ENCODE measurements around the gene DGKE. TPM values are rescaled to one million over a fixed set of nuclear protein-coding genes. Genes with fewer than 3 reads are reported as not detected.
A peak's percentile ranks its signal among the peaks of the same experiment; 100 is the strongest.

Gene DGKE
- total and polyA plus RNA-seq, 2 donors, result 2.9 to 20.4 TPM

GRCh38 chr17:56912105-56912999 lies 78.4 kb downstream of the DGKE start:
- Histone ChIP-seq H3K27ac (ENCODE audit: low read depth) (no peak overlapping the region), H3K4me3 (ENCODE audit: low read depth, low read length) (peak overlapping the region; percentile 58), H3K36me3 (ENCODE audit: insufficient read depth) (no peaks in the 10 kb centered on the region), H3K4me1 (ENCODE audit: insufficient read depth) (no peaks in the 10 kb centered on the region)
- no peak for DNase-seq (ENCODE audit: extremely low spot score)
- WGBS, result 67% methylated on average over 21 of the region's 21 CpGs

GRCh38 chr17:56913000-56913311 lies 79.0 kb downstream of the DGKE start:
- 55% methylated on average over 7 of the region's 7 CpGs for WGBS

GRCh38 chr17:56913353-56913866 lies 79.5 kb downstream of the DGKE start:
- DNase-seq (ENCODE audit: extremely low spot score), result no peak
- WGBS, result 2% methylated on average over 44 of the region's 44 CpGs
- Histone ChIP-seq H3K27ac (ENCODE audit: low read depth) (peak overlapping the region; percentile 95), H3K36me3 (ENCODE audit: insufficient read depth) (no peaks in the 10 kb centered on the region), H3K4me1 (ENCODE audit: insufficient read depth) (no peaks in the 10 kb centered on the region), H3K4me3 (ENCODE audit: low read depth, low read length) (peak overlapping the region; percentile 58)

More at GRCh38 chr17:56913000-56913311, 79.0 kb downstream of the DGKE start:
- no peak for DNase-seq (ENCODE audit: extremely low spot score)
- no peaks in the 10 kb centered on the region for H3K36me3 ChIP-seq (ENCODE audit: insufficient read depth)
- H3K4me1 ChIP-seq (ENCODE audit: insufficient read depth), result no peaks in the 10 kb centered on the region
- H3K4me3 ChIP-seq (ENCODE audit: low read depth, low read length), result peak overlapping the region; percentile 58
- no peak overlapping the region for H3K27ac ChIP-seq (ENCODE audit: low read depth)

GRCh38 chr17:56913867-56914580 lies 80.1 kb downstream of the DGKE start, which contains the start of gene TRIM25:
TSS of gene TRIM25 (minus strand) at chr17:56914049. CDS start at chr17:56913988, 61 bp downstream.
- no peaks in the 10 kb centered on the region for H3K36me3 ChIP-seq (ENCODE audit: insufficient read depth)
- H3K27ac ChIP-seq (ENCODE audit: low read depth), result peak within 1 kb of the TSS; percentile 95
- WGBS, result under 1% methylated on average over 58 of the region's 58 CpGs
- H3K4me1 ChIP-seq (ENCODE audit: insufficient read depth), result no peaks in the 10 kb centered on the region
- DNase-seq (ENCODE audit: extremely low spot score), result peak; percentile 56
- H3K4me3 ChIP-seq (ENCODE audit: low read depth, low read length), result peak within 1 kb of the TSS; percentile 58

GRCh38 chr17:56914581-56915273 lies 80.8 kb downstream of the DGKE start:
- peak overlapping the region; percentile 95 for H3K27ac ChIP-seq (ENCODE audit: low read depth)
- peak; percentile 35 for DNase-seq (ENCODE audit: extremely low spot score)
- H3K36me3 ChIP-seq (ENCODE audit: insufficient read depth), result no peaks in the 10 kb centered on the region
- 8% methylated on average over 14 of the region's 14 CpGs for WGBS
- no peaks in the 10 kb centered on the region for H3K4me1 ChIP-seq (ENCODE audit: insufficient read depth)
- H3K4me3 ChIP-seq (ENCODE audit: low read depth, low read length), result peak overlapping the region; percentile 58

- no peak for DNase-seq (ENCODE audit: extremely low spot score)
- Histone ChIP-seq H3K4me3 (ENCODE audit: low read depth, low read length) (no peak overlapping the region), H3K36me3 (ENCODE audit: insufficient read depth) (no peaks in the 10 kb centered on the region), H3K27ac (ENCODE audit: low read depth) (no peak overlapping the region), H3K4me1 (ENCODE audit: insufficient read depth) (no peaks in the 10 kb centered on the region)
- WGBS, result 92% methylated on average over 4 of the region's 4 CpGs
These were observed 83.8 kb downstream of the DGKE start for GRCh38 chr17:56917559-56918296.

- 90% methylated on average over 3 of the region's 3 CpGs for WGBS
- H3K36me3 ChIP-seq (ENCODE audit: insufficient read depth), result no peaks in the 10 kb centered on the region
- DNase-seq (ENCODE audit: extremely low spot score), result no peak
- H3K4me3 ChIP-seq (ENCODE audit: low read depth, low read length), result no peak overlapping the region
- H3K4me1 ChIP-seq (ENCODE audit: insufficient read depth), result no peaks in the 10 kb centered on the region
- no peak overlapping the region for H3K27ac ChIP-seq (ENCODE audit: low read depth)
These were observed 85.0 kb downstream of the DGKE start for GRCh38 chr17:56918916-56919315.

Small RNA genes within 50 kb of the gene (small RNA-seq; reads per million reads assigned to genes)
- gene AC015912.2 (not detected), gene RNU6-1158P (not detected)

Other genes starting within 250 kb of the DGKE start
- 1.9 TPM for gene NOG, start 240.5 kb upstream of the DGKE start, total RNA-seq
- gene NOG, start 240.5 kb upstream of the DGKE start, polyA plus RNA-seq, result 1.5 TPM
- gene C17orf67, start 231 bp upstream of the DGKE start, total RNA-seq, result 2.2 TPM
- 1.1 TPM for gene C17orf67, start 231 bp upstream of the DGKE start, polyA plus RNA-seq
- gene TRIM25, start 79.9 kb downstream of the DGKE start, total RNA-seq, result 17.1 TPM
- 17.7 TPM for gene TRIM25, start 79.9 kb downstream of the DGKE start, polyA plus RNA-seq
- gene COIL, start 126.9 kb downstream of the DGKE start, total RNA-seq, result 20.3 TPM
- gene COIL, start 126.9 kb downstream of the DGKE start, polyA plus RNA-seq, result 11.7 TPM
- 22.9 TPM for gene SCPEP1, start 144.0 kb downstream of the DGKE start, total RNA-seq
- gene SCPEP1, start 144.0 kb downstream of the DGKE start, polyA plus RNA-seq, result 89.4 TPM

Data from urinary bladder (tissue), 4 donors.